Tibial artery (tissue), 4 donors: Measurements from ENCODE around the gene ENAH.

ENCODE experiments used
- DNase-seq, 2 donors: peaks; one replicate each; pipeline ENCODE4 v3.0.0-alpha.2; 2019
- H3K27ac ChIP-seq, 2 donors: fragments of 200-600 bp; sonication (generic) in 1 of 2; 1 replicate in 1 of 2; 2 replicates in 1 of 2; pipeline ENCODE4 v1.5.1; 2018 to 2019; ENCODE audit warnings: mild to moderate bottlenecking in 1 of 2
- H3K27me3 ChIP-seq, 2 donors: fragments of 200-600 bp; sonication (generic) in 1 of 2; one replicate each; pipeline versions ENCODE4 v1.5.1 to v1.6.0; 2016 to 2019
- H3K36me3 ChIP-seq, 3 donors: fragments of 200-600 bp; sonication (generic) in 2 of 3; one replicate each; pipeline ENCODE4 v1.5.1; 2016 to 2019; ENCODE audit warnings: mild to moderate bottlenecking in 2 of 3
- H3K4me1 ChIP-seq, 4 donors: fragments of 200-600 bp; sonication (generic) in 2 of 4; 1 replicate in 3 of 4; 2 replicates in 1 of 4; pipeline ENCODE4 v1.5.1; 2016 to 2019
- H3K4me3 ChIP-seq, 2 donors: fragments of 200-600 bp; sonication (generic) in 1 of 2; 1 replicate in 1 of 2; 2 replicates in 1 of 2; pipeline ENCODE4 v1.5.1; 2018 to 2019; ENCODE audit warnings: mild to moderate bottlenecking in 2 of 2
- H3K9me3 ChIP-seq, 3 donors: fragments of 200-600 bp; sonication (generic) in 1 of 3; one replicate each; pipeline ENCODE4 v1.5.1; 2016 to 2019
- CTCF ChIP-seq, 2 experiments: fragments of 200-600 bp in 1 of 2; fragments of 450-650 bp in 1 of 2; IDR thresholded peaks; one replicate each; pipeline ENCODE4 v1.5.1; 2017 to 2019; ENCODE audit warnings: antibody characterized with exemption in 2 of 2, mild to moderate bottlenecking in 1 of 2, moderate library complexity in 1 of 2
- intact Hi-C: fragments of 100-400 bp; cut with DNase I; formaldehyde crosslinking; loops from one replicate; pipeline ENCODE4 v1.15.0; 2023; ENCODE audit warnings: low total_unique reads

Gene ENAH

GRCh38 chr1:225458222-225458631, 194.7 kb downstream of the ENAH start:
- Histone ChIP-seq H3K4me1 (peaks cover 0 to 49% (median 26%) of the 10 kb centered on the region in 4 donors), H3K27me3 (no peaks in the 10 kb centered on the region), H3K36me3 (no peaks in the 10 kb centered on the region), H3K4me3 (no peak overlapping the region), H3K27ac (no peak overlapping the region), H3K9me3 (no peaks in the 10 kb centered on the region)
- no peak for TF ChIP-seq CTCF (IDR thresholded peaks at IDR 0.05)
- intact Hi-C loops = no loop called here
- peak in 1 of 2 donors; percentile 4 for DNase-seq

- Histone ChIP-seq H3K9me3 (no peaks in the 10 kb centered on the region), H3K4me3 (no peak overlapping the region), H3K36me3 (no peaks in the 10 kb centered on the region), H3K4me1 (peaks cover 0 to 32% (median 13%) of the 10 kb centered on the region in 4 donors), H3K27me3 (no peaks in the 10 kb centered on the region), H3K27ac (peak overlapping the region; percentile 62 to 68)
- peak; percentile 41 to 82 for DNase-seq
- intact Hi-C loops = no loop called here
- TF ChIP-seq CTCF (IDR thresholded peaks at IDR 0.05) = no peak
These were observed 198.2 kb downstream of the ENAH start for GRCh38 chr1:225454733-225455132.

GRCh38 chr1:225453797-225454648, 198.9 kb downstream of the ENAH start:
- no peaks in the 10 kb centered on the region for H3K27me3 ChIP-seq
- no peaks in the 10 kb centered on the region for H3K9me3 ChIP-seq
- no peaks in the 10 kb centered on the region for H3K36me3 ChIP-seq
- peak; percentile 14 to 49 for DNase-seq
- no peak for TF ChIP-seq CTCF (IDR thresholded peaks at IDR 0.05)
- peaks cover 0 to 39% (median 14%) of the 10 kb centered on the region in 4 donors for H3K4me1 ChIP-seq
- intact Hi-C loops = no loop called here
- peak overlapping the region; percentile 62 to 68 for H3K27ac ChIP-seq
- no peak overlapping the region for H3K4me3 ChIP-seq

- H3K4me3 ChIP-seq = no peak overlapping the region
- no peaks in the 10 kb centered on the region for H3K27me3 ChIP-seq
- H3K9me3 ChIP-seq = no peaks in the 10 kb centered on the region
- peak; percentile 13 to 57 for DNase-seq
- TF ChIP-seq CTCF (IDR thresholded peaks at IDR 0.05) = no peak
- H3K36me3 ChIP-seq = no peaks in the 10 kb centered on the region
- intact Hi-C loops = no loop called here
- peaks cover 0 to 58% (median 26%) of the 10 kb centered on the region in 4 donors for H3K4me1 ChIP-seq
- H3K27ac ChIP-seq = peak overlapping the region; percentile 22 to 62
These were observed 200.9 kb downstream of the ENAH start for GRCh38 chr1:225451840-225452515.

GRCh38 chr1:225451340-225451739, 201.6 kb downstream of the ENAH start:
- Histone ChIP-seq H3K9me3 (no peaks in the 10 kb centered on the region), H3K27me3 (no peaks in the 10 kb centered on the region), H3K4me1 (peaks cover 0 to 64% (median 33%) of the 10 kb centered on the region in 4 donors), H3K36me3 (no peaks in the 10 kb centered on the region), H3K27ac (peak overlapping the region; percentile 22 to 62), H3K4me3 (no peak overlapping the region)
- no peak for TF ChIP-seq CTCF (IDR thresholded peaks at IDR 0.05)
- no peak for DNase-seq
- intact Hi-C loops = no loop called here
